Fibroblast of skin of back (primary cell): ENCODE data around the gene MAEA. TPM values are rescaled to one million over a fixed set of nuclear protein-coding genes. Genes with fewer than 3 reads are reported as not detected.
A peak's percentile ranks its signal among the peaks of the same experiment; 100 is the strongest.

ENCODE experiments used
- DNase-seq: peaks from one replicate; pipeline ENCODE4 v3.0.0-alpha.2; 2013
- polyA plus RNA-seq, 2 experiments: library from polyadenylated mRNA; unstranded; fragments of 120-200 nt; gene quantifications; one replicate each; pipeline ENCODE4 v1.2.1, GENCODE V29; 2013; ENCODE audit not compliant: insufficient read length in 2 of 2

MAEA gene
- 60.2 TPM for polyA plus RNA-seq (2013, experiment 1 of 2; ENCODE audit: insufficient read length)
- polyA plus RNA-seq (2013, experiment 2 of 2; ENCODE audit: insufficient read length), result 39.8 TPM

GRCh38 chr4:1289207-1290164 lies at the start of gene MAEA:
TSS of gene MAEA (plus strand) at chr4:1289891. CDS start at chr4:1289914, 23 bp downstream.
- DNase-seq, result peak; percentile 96

- no peak for DNase-seq
Observed at GRCh38 chr4:1239950-1240307, 49.8 kb upstream of the MAEA start.

GRCh38 chr4:1240721-1241465 lies 48.8 kb upstream of the MAEA start:
- no peak for DNase-seq

GRCh38 chr4:1241466-1241935 lies 48.2 kb upstream of the MAEA start:
- no peak for DNase-seq

GRCh38 chr4:1241936-1242505 lies 47.7 kb upstream of the MAEA start:
- no peak for DNase-seq

- DNase-seq, result no peak
Observed at GRCh38 chr4:1242506-1243450, 46.9 kb upstream of the MAEA start.

- no peak for DNase-seq
Observed at GRCh38 chr4:1243451-1244080, 46.1 kb upstream of the MAEA start.

- no peak for DNase-seq
Observed at GRCh38 chr4:1244081-1244977, 45.4 kb upstream of the MAEA start.

- no peak for DNase-seq
Observed at GRCh38 chr4:1244978-1245471, 44.7 kb upstream of the MAEA start.

GRCh38 chr4:1245481-1246051 lies 44.1 kb upstream of the MAEA start:
- no peak for DNase-seq

GRCh38 chr4:1246111-1246881 lies 43.4 kb upstream of the MAEA start:
- DNase-seq, result no peak

- peak; percentile 29 for DNase-seq
Observed at GRCh38 chr4:1246901-1247863, 42.5 kb upstream of the MAEA start.

GRCh38 chr4:1247864-1248244 lies 41.8 kb upstream of the MAEA start:
- DNase-seq, result no peak

GRCh38 chr4:1248245-1249147 lies 41.2 kb upstream of the MAEA start, which contains the start of gene CTBP1:
TSS of gene CTBP1 (minus strand) at chr4:1249130. CDS start at chr4:1241331, 7,799 bp downstream.
- DNase-seq, result peak; percentile 80

- DNase-seq, result peak; percentile 91
Observed at GRCh38 chr4:1249148-1249730, 40.5 kb upstream of the MAEA start.
